ENCODE data around the gene SPPL3.

Gene SPPL3

DNA sequence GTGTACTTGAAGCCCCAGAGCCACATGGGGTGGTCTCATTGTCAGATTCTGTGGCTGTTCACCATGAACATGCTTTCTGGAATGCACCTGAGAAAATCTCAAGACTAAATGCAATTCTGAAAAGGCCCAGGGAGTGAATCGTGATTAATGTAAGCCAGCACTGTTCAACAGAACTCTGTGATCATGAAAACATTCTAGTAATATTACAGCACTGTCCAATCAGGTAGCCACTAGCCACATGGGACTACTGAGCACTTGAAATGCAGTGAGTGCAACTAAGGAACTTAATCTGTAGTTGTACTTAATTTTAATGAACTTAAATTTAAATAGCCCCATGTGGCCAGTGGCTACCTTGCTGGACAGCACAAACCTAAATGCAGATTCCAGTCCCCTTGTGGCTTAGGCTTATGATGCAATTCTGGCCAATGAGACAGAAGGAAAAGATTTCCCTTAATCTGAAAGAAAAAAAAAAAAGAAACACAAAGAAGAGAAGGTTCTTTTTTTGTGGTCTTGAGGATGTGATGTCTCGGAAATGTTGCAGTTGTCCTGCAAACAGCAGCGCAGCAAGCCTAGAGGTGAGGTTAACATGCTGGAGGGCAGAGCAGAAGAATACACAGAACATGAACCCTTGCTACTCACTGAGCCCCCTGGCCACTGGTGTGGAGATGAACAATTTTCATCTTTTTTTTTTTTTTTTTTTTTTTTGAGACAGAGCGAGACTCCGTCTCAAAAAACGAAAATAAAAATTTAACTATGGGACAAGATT lies 48.2 kb downstream of the SPPL3 start:
- no peaks in the 10 kb centered on the region for H3K4me1 ChIP-seq (ENCODE audit: control insufficient read depth, insufficient read depth, low read length)
- no peaks in the 10 kb centered on the region for H3K36me3 ChIP-seq (ENCODE audit: control insufficient read depth, insufficient read depth, low read length)
- H3K9ac ChIP-seq (ENCODE audit: low read length), result no peak overlapping the region
- H3K27ac ChIP-seq (ENCODE audit: low read depth, low read length), result no peak overlapping the region
- 0 out of 2 replicates have a peak, but pooled peaks cover 7% of the 10 kb centered on the region for H3K9me3 ChIP-seq (ENCODE audit: control insufficient read depth, insufficient read depth, low read depth, low read length)
- no peaks in the 10 kb centered on the region for H3K27me3 ChIP-seq (ENCODE audit: control insufficient read depth, insufficient read depth, low read length)
- H3K4me3 ChIP-seq (ENCODE audit: low read depth, low read length), result no peak overlapping the region

DNA sequence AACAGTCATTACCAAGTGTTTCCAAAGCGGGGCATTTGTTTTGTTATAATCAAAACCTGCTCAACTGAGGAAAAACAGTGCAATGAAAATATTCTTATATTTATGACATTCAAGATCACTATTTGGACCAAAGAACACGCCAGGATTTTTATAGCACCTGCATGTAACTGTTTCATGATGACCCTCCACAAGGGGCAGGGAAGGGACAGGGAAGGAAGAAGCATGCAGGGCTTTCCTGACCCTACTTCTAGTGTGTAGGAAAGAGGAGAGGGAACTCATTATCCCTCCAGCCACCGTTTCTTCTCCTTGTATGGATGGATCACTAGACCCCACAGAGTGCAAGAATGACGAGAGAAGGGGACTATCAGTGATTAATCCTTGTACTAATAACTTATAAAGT lies 49.4 kb downstream of the SPPL3 start:
- Histone ChIP-seq H3K27me3 (ENCODE audit: control insufficient read depth, insufficient read depth, low read length) (no peaks in the 10 kb centered on the region), H3K9me3 (ENCODE audit: control insufficient read depth, insufficient read depth, low read depth, low read length) (0 out of 2 replicates have a peak, but pooled peaks cover 7% of the 10 kb centered on the region), H3K4me3 (ENCODE audit: low read depth, low read length) (no peak overlapping the region), H3K27ac (ENCODE audit: low read depth, low read length) (no peak overlapping the region), H3K9ac (ENCODE audit: low read length) (no peak overlapping the region), H3K4me1 (ENCODE audit: control insufficient read depth, insufficient read depth, low read length) (no peaks in the 10 kb centered on the region), H3K36me3 (ENCODE audit: control insufficient read depth, insufficient read depth, low read length) (no peaks in the 10 kb centered on the region)

DNA sequence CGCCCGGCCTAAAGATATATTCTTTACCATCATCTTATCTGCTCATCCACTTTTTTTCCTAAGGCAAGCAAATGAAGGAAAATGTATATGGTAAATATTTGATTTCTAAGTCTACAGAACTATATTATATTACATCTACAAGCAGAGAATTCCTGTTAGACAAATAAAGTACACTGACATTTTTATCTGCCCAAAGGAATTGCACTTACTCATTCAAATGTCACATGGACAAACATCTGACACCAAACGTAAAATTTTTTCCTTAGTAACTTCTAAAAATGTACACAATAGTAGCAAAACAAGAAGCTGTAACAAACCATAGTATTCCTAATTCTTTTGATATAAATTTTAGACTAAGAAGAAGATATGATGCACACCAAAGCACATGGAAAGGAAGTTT lies 51.0 kb downstream of the SPPL3 start:
- H3K9me3 ChIP-seq (ENCODE audit: control insufficient read depth, insufficient read depth, low read depth, low read length), result no peaks in the 10 kb centered on the region
- H3K9ac ChIP-seq (ENCODE audit: low read length), result no peak overlapping the region
- no peak overlapping the region for H3K27ac ChIP-seq (ENCODE audit: low read depth, low read length)
- no peaks in the 10 kb centered on the region for H3K27me3 ChIP-seq (ENCODE audit: control insufficient read depth, insufficient read depth, low read length)
- no peaks in the 10 kb centered on the region for H3K36me3 ChIP-seq (ENCODE audit: control insufficient read depth, insufficient read depth, low read length)
- H3K4me3 ChIP-seq (ENCODE audit: low read depth, low read length), result no peak overlapping the region
- H3K4me1 ChIP-seq (ENCODE audit: control insufficient read depth, insufficient read depth, low read length), result no peaks in the 10 kb centered on the region

DNA sequence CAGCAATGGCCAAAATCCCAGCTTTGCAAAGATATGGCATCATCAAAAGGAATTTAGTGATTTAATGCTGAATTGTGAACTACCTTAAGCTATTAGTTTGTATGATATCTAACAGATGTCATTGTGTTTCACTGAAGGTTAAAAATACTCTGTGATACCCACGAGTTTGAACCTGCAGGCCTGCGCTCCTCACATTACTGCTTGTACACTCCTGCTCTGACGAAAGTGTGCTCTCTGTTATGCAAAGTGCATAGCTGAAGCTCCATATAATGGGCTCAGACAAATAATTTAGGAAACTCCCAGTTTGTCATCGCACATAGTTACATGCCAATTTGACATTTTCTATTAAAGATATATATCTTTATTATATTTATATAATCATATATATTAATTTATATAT lies 52.2 kb downstream of the SPPL3 start:
- H3K9me3 ChIP-seq (ENCODE audit: control insufficient read depth, insufficient read depth, low read depth, low read length), result no peaks in the 10 kb centered on the region
- H3K27me3 ChIP-seq (ENCODE audit: control insufficient read depth, insufficient read depth, low read length), result no peaks in the 10 kb centered on the region
- H3K9ac ChIP-seq (ENCODE audit: low read length), result no peak overlapping the region
- no peaks in the 10 kb centered on the region for H3K4me1 ChIP-seq (ENCODE audit: control insufficient read depth, insufficient read depth, low read length)
- H3K36me3 ChIP-seq (ENCODE audit: control insufficient read depth, insufficient read depth, low read length), result no peaks in the 10 kb centered on the region
- no peak overlapping the region for H3K27ac ChIP-seq (ENCODE audit: low read depth, low read length)
- H3K4me3 ChIP-seq (ENCODE audit: low read depth, low read length), result no peak overlapping the region

DNA sequence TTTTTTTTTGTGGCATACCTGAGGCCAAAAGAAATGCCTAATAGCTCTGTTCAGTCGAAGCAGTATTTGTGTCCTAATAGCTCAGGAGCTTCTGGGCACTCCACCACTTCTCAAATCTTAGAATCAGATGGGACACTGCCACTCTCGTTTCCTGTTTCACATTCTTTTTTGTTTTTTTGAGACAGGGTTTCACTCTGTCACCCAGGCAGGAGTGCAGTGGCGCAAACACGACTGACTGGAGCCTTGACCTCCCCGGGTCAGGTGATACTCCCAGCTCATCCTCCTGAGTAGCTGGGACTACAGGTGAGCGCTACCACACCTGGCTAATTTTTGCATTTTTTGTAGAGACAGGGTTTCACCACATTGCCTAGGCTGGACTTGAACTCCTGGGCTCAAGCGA lies 52.7 kb downstream of the SPPL3 start:
- Histone ChIP-seq H3K27me3 (ENCODE audit: control insufficient read depth, insufficient read depth, low read length) (no peaks in the 10 kb centered on the region), H3K4me1 (ENCODE audit: control insufficient read depth, insufficient read depth, low read length) (no peaks in the 10 kb centered on the region), H3K36me3 (ENCODE audit: control insufficient read depth, insufficient read depth, low read length) (no peaks in the 10 kb centered on the region), H3K9me3 (ENCODE audit: control insufficient read depth, insufficient read depth, low read depth, low read length) (no peaks in the 10 kb centered on the region), H3K4me3 (ENCODE audit: low read depth, low read length) (no peak overlapping the region), H3K27ac (ENCODE audit: low read depth, low read length) (no peak overlapping the region), H3K9ac (ENCODE audit: low read length) (no peak overlapping the region)

DNA sequence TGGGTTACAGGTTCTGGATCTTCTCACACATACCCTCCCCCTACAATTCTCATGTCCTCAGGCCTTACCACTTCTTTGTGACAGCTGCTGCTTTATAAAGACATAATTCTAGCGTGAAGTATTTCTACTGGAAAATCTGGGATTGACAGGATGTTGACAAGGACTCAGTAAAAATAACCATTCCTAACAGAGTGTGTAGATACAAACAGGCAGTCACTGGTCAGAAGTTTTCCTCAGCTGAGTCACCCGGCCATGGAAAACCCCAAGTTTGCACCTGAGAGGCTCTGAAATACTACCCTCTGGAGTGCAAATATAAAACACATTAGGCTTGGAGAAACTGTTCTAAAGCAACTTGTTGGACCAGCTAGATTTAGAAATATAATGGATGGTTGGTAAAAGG lies 54.4 kb downstream of the SPPL3 start:
- no peak overlapping the region for H3K27ac ChIP-seq (ENCODE audit: low read depth, low read length)
- no peak overlapping the region for H3K4me3 ChIP-seq (ENCODE audit: low read depth, low read length)
- no peaks in the 10 kb centered on the region for H3K27me3 ChIP-seq (ENCODE audit: control insufficient read depth, insufficient read depth, low read length)
- H3K36me3 ChIP-seq (ENCODE audit: control insufficient read depth, insufficient read depth, low read length), result no peaks in the 10 kb centered on the region
- H3K9me3 ChIP-seq (ENCODE audit: control insufficient read depth, insufficient read depth, low read depth, low read length), result no peaks in the 10 kb centered on the region
- H3K4me1 ChIP-seq (ENCODE audit: control insufficient read depth, insufficient read depth, low read length), result no peaks in the 10 kb centered on the region
- H3K9ac ChIP-seq (ENCODE audit: low read length), result no peak overlapping the region

DNA sequence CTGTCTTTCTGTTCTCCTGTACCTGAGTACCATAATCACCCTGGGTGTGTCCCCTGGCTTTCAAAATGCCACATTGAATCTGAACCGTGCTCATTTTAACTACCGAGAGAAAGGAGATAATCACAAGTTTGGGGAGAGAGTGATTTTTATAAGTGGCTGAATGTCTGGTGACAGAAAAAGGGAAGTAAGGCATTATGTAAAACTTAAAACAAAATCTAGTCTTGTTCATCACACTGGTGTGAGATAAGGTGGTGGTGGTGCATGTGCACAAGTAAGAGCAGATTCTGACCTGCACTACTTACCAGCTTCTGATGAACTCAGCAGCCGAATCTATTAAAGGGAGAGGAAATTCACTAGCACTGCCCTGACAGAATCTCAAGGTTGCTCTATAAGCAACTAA lies 56.3 kb downstream of the SPPL3 start:
- Histone ChIP-seq H3K9ac (ENCODE audit: low read length) (no peak overlapping the region), H3K36me3 (ENCODE audit: control insufficient read depth, insufficient read depth, low read length) (no peaks in the 10 kb centered on the region), H3K9me3 (ENCODE audit: control insufficient read depth, insufficient read depth, low read depth, low read length) (no peaks in the 10 kb centered on the region), H3K27me3 (ENCODE audit: control insufficient read depth, insufficient read depth, low read length) (no peaks in the 10 kb centered on the region), H3K27ac (ENCODE audit: low read depth, low read length) (no peak overlapping the region), H3K4me3 (ENCODE audit: low read depth, low read length) (no peak overlapping the region), H3K4me1 (ENCODE audit: control insufficient read depth, insufficient read depth, low read length) (no peaks in the 10 kb centered on the region)

DNA sequence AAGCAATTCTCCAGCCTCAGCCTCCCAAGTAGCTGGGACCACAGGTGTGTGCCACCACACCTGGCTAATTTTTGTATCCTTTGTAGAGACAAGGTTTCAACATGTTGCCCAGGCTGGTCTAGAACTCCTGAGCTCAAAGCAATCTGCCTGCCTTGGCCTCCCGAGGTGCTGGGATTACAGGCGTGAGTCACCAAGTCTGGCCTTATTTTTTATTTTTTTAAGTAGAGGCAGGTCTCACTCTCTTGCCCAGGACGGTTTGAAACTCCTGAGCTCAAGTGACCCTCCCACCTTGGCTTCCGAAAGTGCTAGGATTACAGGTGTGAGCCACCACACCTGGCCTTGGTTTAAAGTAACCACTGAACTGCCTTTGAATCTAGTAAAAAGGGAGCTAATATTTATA lies 56.8 kb downstream of the SPPL3 start:
- no peak overlapping the region for H3K27ac ChIP-seq (ENCODE audit: low read depth, low read length)
- H3K4me3 ChIP-seq (ENCODE audit: low read depth, low read length), result no peak overlapping the region
- no peaks in the 10 kb centered on the region for H3K9me3 ChIP-seq (ENCODE audit: control insufficient read depth, insufficient read depth, low read depth, low read length)
- no peaks in the 10 kb centered on the region for H3K4me1 ChIP-seq (ENCODE audit: control insufficient read depth, insufficient read depth, low read length)
- no peaks in the 10 kb centered on the region for H3K36me3 ChIP-seq (ENCODE audit: control insufficient read depth, insufficient read depth, low read length)
- no peaks in the 10 kb centered on the region for H3K27me3 ChIP-seq (ENCODE audit: control insufficient read depth, insufficient read depth, low read length)
- no peak overlapping the region for H3K9ac ChIP-seq (ENCODE audit: low read length)

DNA sequence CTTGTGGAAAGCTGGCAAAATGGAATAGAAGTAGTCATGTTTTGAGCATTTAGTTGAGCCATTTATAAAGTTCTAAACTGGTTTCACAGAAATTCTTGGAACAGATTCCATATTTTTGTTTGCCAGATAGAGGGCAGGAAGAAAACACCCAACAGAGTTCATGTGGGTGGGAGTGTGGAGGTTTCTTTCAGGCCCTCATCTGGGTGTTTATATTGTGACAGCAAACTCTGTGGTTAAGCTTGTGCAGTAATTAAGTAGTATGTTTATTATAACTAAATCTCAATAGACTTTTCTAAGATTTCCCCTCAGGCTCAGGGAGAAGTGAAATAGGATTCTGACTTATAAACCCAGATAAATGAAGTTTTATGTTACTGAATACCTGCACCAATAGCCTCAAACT lies 57.4 kb downstream of the SPPL3 start:
- H3K27me3 ChIP-seq (ENCODE audit: control insufficient read depth, insufficient read depth, low read length), result no peaks in the 10 kb centered on the region
- no peak overlapping the region for H3K4me3 ChIP-seq (ENCODE audit: low read depth, low read length)
- no peaks in the 10 kb centered on the region for H3K4me1 ChIP-seq (ENCODE audit: control insufficient read depth, insufficient read depth, low read length)
- no peak overlapping the region for H3K9ac ChIP-seq (ENCODE audit: low read length)
- no peaks in the 10 kb centered on the region for H3K9me3 ChIP-seq (ENCODE audit: control insufficient read depth, insufficient read depth, low read depth, low read length)
- H3K27ac ChIP-seq (ENCODE audit: low read depth, low read length), result no peak overlapping the region
- H3K36me3 ChIP-seq (ENCODE audit: control insufficient read depth, insufficient read depth, low read length), result no peaks in the 10 kb centered on the region

DNA sequence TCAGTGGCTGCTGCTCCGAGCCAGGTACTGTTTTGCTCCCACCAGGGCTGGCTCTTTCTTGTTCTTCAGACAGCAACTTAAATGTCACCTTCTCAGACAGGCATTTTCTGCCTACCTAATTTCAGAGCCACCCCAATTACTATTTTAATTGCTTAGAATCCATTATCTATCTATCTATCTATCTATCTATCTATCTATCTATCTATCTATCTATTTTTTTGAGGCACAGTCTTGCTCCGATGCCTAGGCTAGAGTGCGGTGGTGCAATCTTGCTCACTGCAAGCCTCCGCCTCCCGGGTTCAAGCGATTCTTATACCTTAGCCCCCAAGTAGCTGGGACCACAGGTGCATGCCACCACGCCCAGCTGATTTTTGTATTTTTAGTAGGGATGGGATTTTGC lies 58.5 kb downstream of the SPPL3 start:
- no peaks in the 10 kb centered on the region for H3K9me3 ChIP-seq (ENCODE audit: control insufficient read depth, insufficient read depth, low read depth, low read length)
- H3K36me3 ChIP-seq (ENCODE audit: control insufficient read depth, insufficient read depth, low read length), result no peaks in the 10 kb centered on the region
- no peak overlapping the region for H3K4me3 ChIP-seq (ENCODE audit: low read depth, low read length)
- no peak overlapping the region for H3K27ac ChIP-seq (ENCODE audit: low read depth, low read length)
- H3K9ac ChIP-seq (ENCODE audit: low read length), result no peak overlapping the region
- no peaks in the 10 kb centered on the region for H3K4me1 ChIP-seq (ENCODE audit: control insufficient read depth, insufficient read depth, low read length)
- no peaks in the 10 kb centered on the region for H3K27me3 ChIP-seq (ENCODE audit: control insufficient read depth, insufficient read depth, low read length)

DNA sequence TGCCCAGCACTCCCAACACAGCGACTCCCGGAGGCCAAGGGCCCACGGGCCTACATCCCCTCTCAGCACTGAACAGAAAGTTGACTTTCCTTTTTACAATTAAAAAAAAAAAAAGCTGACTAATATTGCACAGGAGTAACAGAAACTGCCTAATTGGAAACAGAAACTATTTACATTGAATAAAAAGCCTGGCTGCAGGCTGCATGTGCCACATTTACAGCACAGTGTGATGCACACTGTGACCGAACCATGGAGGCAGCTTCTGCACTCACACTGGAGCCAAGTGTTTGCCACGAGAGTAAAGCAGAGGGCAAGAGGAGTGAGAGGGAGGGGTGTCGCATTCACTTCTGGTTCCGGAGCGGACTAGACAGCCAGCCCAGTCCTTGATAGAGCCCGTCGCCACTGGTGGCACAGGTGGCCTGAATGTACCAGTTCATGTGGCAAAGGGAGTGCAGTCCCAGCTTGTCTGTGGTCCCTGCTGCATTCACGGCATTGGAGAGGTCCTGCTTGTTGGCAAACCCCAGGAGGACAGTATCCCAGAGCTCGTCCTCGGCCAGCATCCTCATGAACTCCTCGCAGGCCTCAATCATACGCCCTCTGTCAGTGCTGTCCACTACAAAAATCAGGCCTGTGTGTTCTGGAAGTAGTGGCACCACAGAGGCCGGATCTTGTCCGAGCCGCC lies 59.2 kb downstream of the SPPL3 start:
- H3K27ac ChIP-seq (ENCODE audit: low read depth, low read length), result no peak overlapping the region
- no peak overlapping the region for H3K9ac ChIP-seq (ENCODE audit: low read length)
- no peaks in the 10 kb centered on the region for H3K9me3 ChIP-seq (ENCODE audit: control insufficient read depth, insufficient read depth, low read depth, low read length)
- no peaks in the 10 kb centered on the region for H3K4me1 ChIP-seq (ENCODE audit: control insufficient read depth, insufficient read depth, low read length)
- no peak overlapping the region for H3K4me3 ChIP-seq (ENCODE audit: low read depth, low read length)
- H3K27me3 ChIP-seq (ENCODE audit: control insufficient read depth, insufficient read depth, low read length), result no peaks in the 10 kb centered on the region
- no peaks in the 10 kb centered on the region for H3K36me3 ChIP-seq (ENCODE audit: control insufficient read depth, insufficient read depth, low read length)
